Body of pancreas (tissue), 4 donors: Measurements from ENCODE around the gene CIBAR2. TPM values are rescaled to one million over a fixed set of nuclear protein-coding genes. Genes with fewer than 3 reads are reported as not detected.

ENCODE experiments used
- ATAC-seq: fragments of 150-250 bp; one replicate; pipeline ENCODE4 v1.9.1; 2016
- DNase-seq, 4 donors: peaks; one replicate each; pipeline ENCODE4 v3.0.0-alpha.2; 2019
- H3K27ac ChIP-seq, 4 donors: fragments of 200-600 bp; sonication (generic); 1 replicate in 3 of 4; 2 replicates in 1 of 4; pipeline versions ENCODE4 v1.5.1 to v1.6.1; 2016 to 2019; ENCODE audit warnings: mild to moderate bottlenecking in 1 of 4, mixed read lengths in 1 of 4, moderate library complexity in 1 of 4
- H3K27me3 ChIP-seq, 2 donors: fragments of 200-600 bp; sonication (generic); one replicate each; pipeline ENCODE4 v1.6.0; 2016; ENCODE audit warnings: mild to moderate bottlenecking in 1 of 2
- H3K36me3 ChIP-seq, 2 donors: fragments of 200-600 bp; sonication (generic); replicated peaks in 1 of 2; 2 replicates each; pipeline ENCODE4 v1.5.1; 2016; ENCODE audit warnings: low read depth in 2 of 2; ENCODE audit not compliant: insufficient read depth in 1 of 2
- H3K4me1 ChIP-seq: fragments of 200-600 bp; sonication (generic); one replicate; pipeline ENCODE4 v1.6.0; 2016
- H3K4me3 ChIP-seq, 2 donors: fragments of 200-600 bp; sonication (generic); 1 replicate in 1 of 2; 2 replicates in 1 of 2; pipeline ENCODE4 v1.5.1; 2016 to 2019
- H3K9me3 ChIP-seq, 3 donors: fragments of 200-600 bp; sonication (generic); 1 replicate in 2 of 3; 2 replicates in 1 of 3; pipeline ENCODE4 v1.5.1; 2016
- CTCF ChIP-seq, 7 experiments: fragments of 450-650 bp in 4 of 7; fragments of 200-600 bp in 3 of 7; sonication (generic) in 3 of 7; IDR thresholded peaks; one replicate each; pipeline ENCODE4 v1.5.1; 2016 to 2019; ENCODE audit warnings: antibody characterized with exemption in 7 of 7
- POLR2A ChIP-seq, 3 donors: fragments of 450-650 bp; IDR thresholded peaks; one replicate each; pipeline ENCODE4 v1.6.1; 2016; ENCODE audit warnings: antibody characterized with exemption in 3 of 3, mild to moderate bottlenecking in 2 of 3
- WGBS, 2 donors: methylation state at CpG; one replicate each; pipeline ENCODE4 v1.1.5; 2017; 5-methylcytosine and 5-hydroxymethylcytosine counted together
- intact Hi-C: fragments of 100-400 bp; cut with DNase I; formaldehyde crosslinking; loops from one replicate; pipeline ENCODE4 v1.15.1; 2023
- total RNA-seq, 2 donors: library from RNA; depleted of rRNA; stranded (reverse); fragments of >200 nt; gene quantifications; one replicate each; pipeline ENCODE4 v1.1.0, GENCODE V29; 2016

The CIBAR2 gene
- total RNA-seq, 2 donors from 2014 or later: not detected

- WGBS, 2 donors: 88 to 94% methylated on average over 12 to 15 of the region's 18 CpGs
- DNase-seq (no peak), ATAC-seq (no peak)
- Histone ChIP-seq H3K4me3 (no peak overlapping the region), H3K9me3 (no peaks in the 10 kb centered on the region), H3K27ac (no peak overlapping the region), H3K36me3 (peaks cover 4 to 8% of the 10 kb centered on the region in 2 donors), H3K4me1 (no peaks in the 10 kb centered on the region), H3K27me3 (no peaks in the 10 kb centered on the region)
- intact Hi-C loops: no loop called here
- no peak for TF ChIP-seq CTCF (IDR thresholded peaks at IDR 0.05)
- TF ChIP-seq POLR2A (IDR thresholded peaks at IDR 0.05): no peak
These were observed 45.2 kb downstream of the CIBAR2 start for GRCh38 chr16:85067024-85067423.

- WGBS, 2 donors: 91 to 92% methylated on average over 12 of the region's 12 CpGs
- TF ChIP-seq CTCF (IDR thresholded peaks at IDR 0.05) (no peak), POLR2A (IDR thresholded peaks at IDR 0.05) (no peak)
- no peak overlapping the region for H3K27ac ChIP-seq
- peaks cover 4 to 8% of the 10 kb centered on the region in 2 donors for H3K36me3 ChIP-seq
- no peak overlapping the region for H3K4me3 ChIP-seq
- intact Hi-C loops: no loop called here
- no peaks in the 10 kb centered on the region for H3K27me3 ChIP-seq
- H3K4me1 ChIP-seq: no peaks in the 10 kb centered on the region
- H3K9me3 ChIP-seq: no peaks in the 10 kb centered on the region
- ATAC-seq (no peak), DNase-seq (no peak)
These were observed 45.9 kb downstream of the CIBAR2 start for GRCh38 chr16:85066346-85066885.

- no peak overlapping the region for H3K4me3 ChIP-seq
- TF ChIP-seq CTCF (IDR thresholded peaks at IDR 0.05): no peak
- no peak for TF ChIP-seq POLR2A (IDR thresholded peaks at IDR 0.05)
- H3K27me3 ChIP-seq: no peaks in the 10 kb centered on the region
- peaks cover 4 to 6% of the 10 kb centered on the region in 2 donors for H3K36me3 ChIP-seq
- intact Hi-C loops: no loop called here
- 90 to 95% methylated on average over 6 to 13 of the region's 13 CpGs for WGBS, 2 donors
- ATAC-seq (no peak), DNase-seq (no peak)
- no peak overlapping the region for H3K27ac ChIP-seq
- no peaks in the 10 kb centered on the region for H3K4me1 ChIP-seq
- no peaks in the 10 kb centered on the region for H3K9me3 ChIP-seq
These were observed 47.2 kb downstream of the CIBAR2 start for GRCh38 chr16:85065099-85065498.

GRCh38 chr16:85064186-85064585 lies 48.1 kb downstream of the CIBAR2 start:
- Histone ChIP-seq H3K4me1 (no peaks in the 10 kb centered on the region), H3K4me3 (no peak overlapping the region), H3K9me3 (no peaks in the 10 kb centered on the region), H3K27me3 (no peaks in the 10 kb centered on the region), H3K27ac (no peak overlapping the region), H3K36me3 (peaks cover 4 to 6% of the 10 kb centered on the region in 2 donors)
- intact Hi-C loops: no loop called here
- ATAC-seq: no peak
- WGBS, 2 donors: 91 to 95% methylated on average over 6 of the region's 6 CpGs
- no peak for TF ChIP-seq POLR2A (IDR thresholded peaks at IDR 0.05)
- no peak for TF ChIP-seq CTCF (IDR thresholded peaks at IDR 0.05)
- no peak for DNase-seq

- no peaks in the 10 kb centered on the region for H3K9me3 ChIP-seq
- H3K4me3 ChIP-seq: no peak overlapping the region
- ATAC-seq (no peak), DNase-seq (no peak)
- WGBS, 2 donors: 90% methylated on average over 10 of the region's 11 CpGs; no CpG with 5 or more reads in 1 of the 2 donors
- intact Hi-C loops: no loop called here
- no peaks in the 10 kb centered on the region for H3K27me3 ChIP-seq
- no peaks in the 10 kb centered on the region for H3K4me1 ChIP-seq
- peak overlapping the region in 1 of 4 donors; percentile 10 for H3K27ac ChIP-seq
- TF ChIP-seq POLR2A (IDR thresholded peaks at IDR 0.05) (no peak), CTCF (IDR thresholded peaks at IDR 0.05) (no peak)
- H3K36me3 ChIP-seq: peaks cover 0 to 3% of the 10 kb centered on the region in 2 donors
These were observed 49.4 kb downstream of the CIBAR2 start for GRCh38 chr16:85062845-85063244.
